GM19351 (cell line): ENCODE data around the gene CRYBB1.

ENCODE experiments used
- ATAC-seq: cut with Tn5 transposase; IDR thresholded peaks from one replicate; pipeline ENCODE4 v1.9.1; 2021; ENCODE audit warnings: mild to moderate bottlenecking, moderate library complexity; ENCODE audit not compliant: unreplicated experiment

The CRYBB1 gene

GRCh38 chr22:26559961-26560575 is 57.8 kb downstream of the CRYBB1 start:
- ATAC-seq: no peak

GRCh38 chr22:26558248-26558895 is 59.5 kb downstream of the CRYBB1 start:
- ATAC-seq: no peak

- ATAC-seq: no peak
These were observed 60.9 kb downstream of the CRYBB1 start for GRCh38 chr22:26556904-26557303.

GRCh38 chr22:26555478-26555877 is 62.3 kb downstream of the CRYBB1 start:
- ATAC-seq: no peak

- ATAC-seq: no peak
These were observed 62.9 kb downstream of the CRYBB1 start for GRCh38 chr22:26554956-26555355.

- no peak for ATAC-seq
These were observed 64.6 kb downstream of the CRYBB1 start for GRCh38 chr22:26553056-26553752.

- no peak for ATAC-seq
These were observed 65.4 kb downstream of the CRYBB1 start for GRCh38 chr22:26552466-26552865.

GRCh38 chr22:26551568-26551967 is 66.3 kb downstream of the CRYBB1 start:
- no peak for ATAC-seq

GRCh38 chr22:26550498-26551033 is 67.3 kb downstream of the CRYBB1 start:
- ATAC-seq: no peak

GRCh38 chr22:26549902-26550497 is 67.8 kb downstream of the CRYBB1 start:
- ATAC-seq: no peak
